ENCODE measurements around the gene CHRNA1. TPM values are rescaled to one million over a fixed set of nuclear protein-coding genes. Genes with fewer than 3 reads are reported as not detected.

CHRNA1 gene
- total RNA-seq, 1 donor from 2014 or later: 0.24 TPM

- peaks cover 15% of the 10 kb centered on the region for H3K27me3 Mint-ChIP-seq (ENCODE audit: unreplicated experiment)
- no peak overlapping the region for H3K27ac Mint-ChIP-seq (ENCODE audit: unreplicated experiment)
- H3K4me3 Mint-ChIP-seq (ENCODE audit: unreplicated experiment): no peak overlapping the region
These were observed 45.3 kb downstream of the CHRNA1 start for GRCh38 chr2:174719016-174719415.

GRCh38 chr2:174718591-174718990, 45.7 kb downstream of the CHRNA1 start:
- H3K9me3 Mint-ChIP-seq (ENCODE audit: unreplicated experiment): peaks cover 5% of the 10 kb centered on the region
- H3K4me1 Mint-ChIP-seq (ENCODE audit: unreplicated experiment): no peaks in the 10 kb centered on the region
- peaks cover 10% of the 10 kb centered on the region for H3K27me3 Mint-ChIP-seq (ENCODE audit: unreplicated experiment)
- H3K27ac Mint-ChIP-seq (ENCODE audit: unreplicated experiment): no peak overlapping the region
- DNase-seq (ENCODE audit: extremely low spot score, unreplicated experiment): no peak
- no peak overlapping the region for H3K4me3 Mint-ChIP-seq (ENCODE audit: unreplicated experiment)
- no peak for TF ChIP-seq CTCF (IDR thresholded peaks at IDR 0.05)
- H3K36me3 Mint-ChIP-seq (ENCODE audit: unreplicated experiment): no peaks in the 10 kb centered on the region

More at GRCh38 chr2:174719016-174719415, 45.3 kb downstream of the CHRNA1 start:
- H3K36me3 Mint-ChIP-seq (ENCODE audit: unreplicated experiment): no peaks in the 10 kb centered on the region
- no peaks in the 10 kb centered on the region for H3K4me1 Mint-ChIP-seq (ENCODE audit: unreplicated experiment)
- TF ChIP-seq CTCF (IDR thresholded peaks at IDR 0.05): no peak
- peaks cover 5% of the 10 kb centered on the region for H3K9me3 Mint-ChIP-seq (ENCODE audit: unreplicated experiment)
- no peak for DNase-seq (ENCODE audit: extremely low spot score, unreplicated experiment)

DNA sequence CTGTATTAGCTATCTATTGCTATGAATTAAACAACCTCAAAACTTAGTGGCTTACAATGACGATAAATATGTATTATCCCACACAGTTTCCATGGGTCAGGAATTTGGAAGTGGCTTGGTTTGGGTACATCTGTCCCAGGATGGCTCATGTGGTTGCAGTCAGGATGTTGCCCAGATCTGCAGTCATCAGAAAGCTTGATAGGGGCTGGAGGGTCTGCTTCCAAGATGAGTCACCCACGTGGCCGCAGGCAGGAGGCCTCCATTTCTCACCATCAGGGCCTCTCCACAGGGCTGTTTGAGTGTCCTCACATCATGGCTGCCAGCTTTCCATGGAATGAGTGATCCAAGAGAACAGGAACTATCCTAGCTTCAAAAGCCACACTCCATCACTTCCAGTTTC, 46.4 kb downstream of the CHRNA1 start:
- no peak for TF ChIP-seq CTCF (IDR thresholded peaks at IDR 0.05)
- Mint-ChIP-seq H3K4me1 (ENCODE audit: unreplicated experiment) (no peaks in the 10 kb centered on the region), H3K36me3 (ENCODE audit: unreplicated experiment) (no peaks in the 10 kb centered on the region), H3K4me3 (ENCODE audit: unreplicated experiment) (no peak overlapping the region), H3K27ac (ENCODE audit: unreplicated experiment) (no peak overlapping the region), H3K9me3 (ENCODE audit: unreplicated experiment) (peaks cover 5% of the 10 kb centered on the region), H3K27me3 (ENCODE audit: unreplicated experiment) (peaks cover 6% of the 10 kb centered on the region)
- no peak for DNase-seq (ENCODE audit: extremely low spot score, unreplicated experiment)

DNA sequence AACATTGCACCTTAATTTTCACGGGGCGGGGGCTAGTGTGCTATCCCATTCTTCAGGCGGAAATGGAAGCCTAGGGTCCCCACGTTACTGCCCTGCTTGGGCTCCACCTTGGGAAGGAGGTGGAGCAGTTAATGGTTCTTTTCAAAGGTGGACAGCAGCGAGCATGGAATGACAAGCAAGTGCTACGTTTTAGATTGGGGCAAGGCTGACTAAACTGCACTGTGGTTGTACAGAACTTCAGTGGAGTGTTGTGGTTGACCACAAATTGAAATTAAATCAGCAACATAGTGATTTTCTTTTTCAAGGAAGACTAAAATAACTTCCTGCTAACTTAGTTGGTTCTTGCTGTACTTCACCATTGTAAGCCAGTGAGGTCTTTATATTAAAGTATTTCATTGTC, 47.0 kb downstream of the CHRNA1 start:
- Mint-ChIP-seq H3K27me3 (ENCODE audit: unreplicated experiment) (peaks cover 4% of the 10 kb centered on the region), H3K9me3 (ENCODE audit: unreplicated experiment) (peaks cover 5% of the 10 kb centered on the region), H3K4me1 (ENCODE audit: unreplicated experiment) (no peaks in the 10 kb centered on the region), H3K36me3 (ENCODE audit: unreplicated experiment) (no peaks in the 10 kb centered on the region), H3K4me3 (ENCODE audit: unreplicated experiment) (no peak overlapping the region), H3K27ac (ENCODE audit: unreplicated experiment) (no peak overlapping the region)
- no peak for TF ChIP-seq CTCF (IDR thresholded peaks at IDR 0.05)
- no peak for DNase-seq (ENCODE audit: extremely low spot score, unreplicated experiment)

GRCh38 chr2:174716785-174717184, 47.5 kb downstream of the CHRNA1 start:
- no peak for TF ChIP-seq CTCF (IDR thresholded peaks at IDR 0.05)
- no peaks in the 10 kb centered on the region for H3K4me1 Mint-ChIP-seq (ENCODE audit: unreplicated experiment)
- no peak overlapping the region for H3K27ac Mint-ChIP-seq (ENCODE audit: unreplicated experiment)
- no peak overlapping the region for H3K4me3 Mint-ChIP-seq (ENCODE audit: unreplicated experiment)
- H3K9me3 Mint-ChIP-seq (ENCODE audit: unreplicated experiment): peaks cover 5% of the 10 kb centered on the region
- H3K27me3 Mint-ChIP-seq (ENCODE audit: unreplicated experiment): peaks cover 4% of the 10 kb centered on the region
- DNase-seq (ENCODE audit: extremely low spot score, unreplicated experiment): no peak
- no peaks in the 10 kb centered on the region for H3K36me3 Mint-ChIP-seq (ENCODE audit: unreplicated experiment)

Measured in osteocyte (in vitro differentiated cells).